ENCODE measurements around the gene DHX58.
"Not testable (repeated sequence)": the region's sequence is repeated elsewhere in the genome, so short reads cannot be mapped to it uniquely, and the experiment has no call there.

DHX58 gene

DNA sequence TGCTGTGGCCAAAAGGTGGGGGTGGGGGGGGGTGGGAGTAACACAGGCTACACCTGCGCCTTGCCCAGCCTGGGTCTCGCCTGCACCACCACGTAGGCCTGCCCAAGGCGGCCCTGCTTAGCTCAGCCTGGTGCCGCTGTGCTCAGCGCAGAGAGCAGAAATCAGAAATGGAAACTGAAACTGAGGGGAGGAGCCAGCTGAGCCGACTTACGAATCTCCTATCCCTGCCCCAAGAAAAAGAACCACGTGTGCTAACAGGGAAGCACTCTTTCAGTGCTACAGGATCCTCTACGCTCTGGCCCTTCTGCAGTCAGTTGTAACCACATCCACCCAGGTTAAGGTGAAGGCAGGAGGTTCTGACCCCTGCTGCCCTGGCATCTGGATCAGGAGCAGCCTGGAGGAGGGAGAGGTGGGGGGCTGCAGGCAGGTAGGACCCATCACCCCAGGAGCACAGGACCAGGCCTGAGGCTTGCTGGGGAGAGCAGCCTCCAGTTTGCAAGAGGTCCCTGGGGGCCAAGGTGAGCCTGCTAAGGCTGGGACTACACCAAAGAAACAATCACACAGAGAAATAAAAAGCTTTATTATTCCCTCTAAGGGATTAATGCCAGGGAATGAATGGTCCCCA, at the start of gene DHX58:
Gene DHX58 (minus strand): TSS at position 163 of the 625 bp plus-strand sequence. CDS start 822 bp downstream, outside the sequence.
- FAIRE-seq: no peak

DNA sequence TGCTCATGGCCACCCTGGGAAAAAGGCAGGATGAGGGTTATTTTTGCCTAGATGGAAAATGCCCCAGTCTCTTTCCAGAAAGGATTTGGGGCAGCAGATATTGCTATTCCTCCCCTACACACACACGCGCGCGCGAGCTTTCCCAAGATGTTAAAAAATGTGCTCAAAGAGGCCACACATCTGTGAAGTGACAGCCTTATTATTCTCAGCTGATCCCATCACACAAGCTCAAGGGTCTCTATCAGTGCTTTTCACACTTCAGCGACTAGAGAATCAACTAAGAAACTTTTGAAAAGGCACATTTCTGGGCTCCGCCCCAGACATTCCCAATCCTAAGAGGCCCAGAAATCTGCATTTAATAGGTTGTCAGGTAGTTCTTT, 48.0 kb upstream of the DHX58 start:
- no peak for FAIRE-seq

DNA sequence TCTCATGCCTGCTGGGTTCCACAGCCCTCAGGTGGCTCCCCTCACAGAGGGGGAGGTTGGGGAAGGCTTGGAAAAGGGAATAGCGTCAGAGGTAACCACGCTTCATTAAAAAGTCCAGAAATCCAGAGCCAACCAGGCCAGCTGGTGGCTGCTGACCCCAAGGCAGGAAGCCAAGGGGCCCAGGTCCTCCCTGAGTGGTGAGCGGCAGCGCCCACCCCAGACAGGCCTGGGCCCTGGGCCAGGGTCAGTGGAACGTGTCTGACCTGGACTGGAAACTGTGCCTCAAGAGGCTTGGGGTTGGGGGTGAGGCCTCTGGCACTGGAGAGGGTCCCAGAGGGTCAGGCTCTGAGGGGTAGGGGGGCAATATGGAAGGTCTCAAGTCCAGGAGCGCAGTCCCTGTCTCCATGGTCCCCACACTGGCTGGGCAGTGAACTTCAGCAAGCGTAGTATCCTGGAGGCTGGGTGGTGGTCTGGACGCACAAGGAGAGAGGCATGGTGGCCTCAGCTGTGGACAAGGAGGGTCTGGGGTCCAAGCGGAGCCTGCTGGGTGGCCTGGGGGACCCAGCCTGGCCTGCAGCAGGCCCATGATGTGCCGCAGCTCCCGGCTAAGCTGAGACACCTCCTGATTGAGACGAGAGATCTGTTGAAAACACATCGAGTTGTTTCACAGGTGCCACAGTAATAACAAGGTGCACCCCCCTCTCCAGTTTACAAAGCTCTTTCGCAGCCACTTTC, 47.4 kb upstream of the DHX58 start:
- no peak for FAIRE-seq

DNA sequence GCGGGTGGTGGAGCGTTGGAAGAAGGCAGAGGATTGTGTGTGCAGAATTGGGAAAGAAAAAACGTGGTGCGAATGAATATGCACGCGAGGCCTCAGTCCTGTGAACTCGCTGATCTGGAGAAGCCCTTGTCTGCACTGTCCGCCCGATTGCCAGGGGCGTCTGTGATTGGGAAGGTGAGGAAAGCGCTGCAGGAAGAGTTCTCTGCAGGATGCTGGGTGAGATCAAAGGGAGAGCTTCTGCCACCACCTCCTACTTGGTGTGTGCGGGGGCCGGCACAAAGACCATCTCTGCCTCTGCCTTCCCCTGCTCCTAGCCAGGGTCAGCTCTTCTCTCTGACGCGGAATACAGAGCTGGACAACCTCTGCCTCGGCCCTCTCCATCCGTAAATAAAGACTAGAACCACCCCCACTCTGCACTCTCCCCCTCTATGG, 43.1 kb upstream of the DHX58 start:
- no peak for FAIRE-seq

DNA sequence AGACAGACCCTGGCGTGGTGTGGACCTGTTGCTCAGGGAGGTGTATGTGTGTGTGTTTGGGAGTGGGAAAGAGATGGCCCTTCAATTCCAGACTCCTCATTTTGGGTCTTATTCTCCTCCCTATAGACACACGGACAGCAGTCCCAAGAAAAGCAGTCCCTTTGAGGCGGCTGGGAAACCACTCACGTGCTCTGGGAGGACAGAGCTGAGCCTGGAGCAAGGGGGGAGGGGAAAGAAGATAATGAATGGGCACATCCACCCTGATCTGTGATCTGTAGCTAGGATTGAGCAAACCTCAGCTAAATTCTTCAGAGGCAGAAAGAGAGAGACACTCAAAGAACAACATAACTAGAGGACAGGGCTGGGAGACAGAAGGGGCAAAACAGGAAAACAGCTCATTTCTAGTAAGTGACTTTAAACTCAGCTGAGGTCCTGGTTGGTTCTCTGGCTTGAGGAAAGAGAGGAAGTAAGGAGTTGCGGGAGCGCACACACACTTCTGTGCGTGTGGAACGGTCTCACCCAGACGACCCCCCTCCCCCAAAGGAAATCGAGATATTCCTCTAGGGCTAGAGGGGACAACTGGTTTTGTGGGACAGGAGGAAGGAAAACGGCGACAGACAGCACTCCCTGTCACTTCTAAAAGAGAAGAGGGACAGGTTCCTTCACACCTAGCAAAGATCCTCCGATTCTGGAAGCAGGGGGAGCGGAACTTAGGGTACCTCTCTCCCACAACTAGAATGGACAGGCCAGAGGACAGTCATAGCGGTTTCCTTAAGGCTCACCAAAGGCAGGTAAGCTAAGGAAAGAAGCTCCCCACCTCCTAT, 41.6 kb upstream of the DHX58 start:
- FAIRE-seq: no peak

DNA sequence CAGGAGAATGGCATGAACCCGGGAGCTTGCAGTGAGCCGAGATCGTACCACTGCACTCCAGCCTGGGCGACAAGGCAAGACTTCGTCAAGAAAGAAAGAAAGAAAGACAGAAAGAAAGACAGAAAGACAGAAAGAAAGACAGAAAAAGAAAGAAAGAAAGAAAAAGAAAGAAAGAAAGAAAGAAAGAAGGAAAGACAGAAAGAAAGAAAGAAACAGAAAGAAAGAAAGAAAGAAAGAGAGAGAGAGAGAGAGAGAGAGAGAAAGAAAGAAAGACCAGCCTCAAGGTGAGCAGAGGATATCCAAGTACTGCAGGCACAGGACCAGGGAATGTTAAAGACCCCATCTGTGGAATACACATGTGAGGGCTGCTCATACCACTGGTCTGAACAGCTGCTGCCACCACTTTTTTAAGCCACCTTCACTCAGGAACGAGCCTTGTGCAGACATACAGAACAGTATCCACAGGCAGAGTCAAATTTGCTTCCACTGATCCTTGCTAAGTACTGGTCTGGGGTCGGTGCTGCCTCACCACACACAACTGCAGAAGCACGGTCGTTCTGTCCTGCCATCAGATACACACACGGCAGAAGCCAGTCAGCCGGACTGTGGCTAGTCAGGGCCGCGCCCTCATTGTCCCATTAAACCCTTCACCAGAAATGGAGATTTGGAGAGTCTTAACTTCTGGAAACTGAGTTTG, 34.5 kb upstream of the DHX58 start:
- FAIRE-seq: no peak

DNA sequence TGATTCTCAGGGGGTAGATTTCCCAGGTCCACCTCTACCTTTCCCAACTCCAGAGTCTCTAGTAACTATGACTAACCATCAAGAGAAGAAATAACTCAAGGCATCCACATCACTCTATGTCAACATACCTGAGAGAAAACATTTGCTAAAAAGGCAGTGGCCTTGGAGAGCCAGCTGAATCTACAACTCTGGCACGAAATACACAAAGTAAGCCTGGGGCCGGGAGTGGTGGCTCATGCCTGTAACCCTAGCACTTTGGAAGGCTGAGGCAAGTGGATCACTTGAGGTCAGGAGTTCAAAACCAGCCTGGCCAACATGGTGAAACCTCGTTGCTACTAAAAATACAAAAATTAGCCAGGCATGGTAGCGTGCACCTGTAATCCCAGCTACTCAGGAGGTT, 30.6 kb upstream of the DHX58 start:
- FAIRE-seq: not testable (repeated sequence)

DNA sequence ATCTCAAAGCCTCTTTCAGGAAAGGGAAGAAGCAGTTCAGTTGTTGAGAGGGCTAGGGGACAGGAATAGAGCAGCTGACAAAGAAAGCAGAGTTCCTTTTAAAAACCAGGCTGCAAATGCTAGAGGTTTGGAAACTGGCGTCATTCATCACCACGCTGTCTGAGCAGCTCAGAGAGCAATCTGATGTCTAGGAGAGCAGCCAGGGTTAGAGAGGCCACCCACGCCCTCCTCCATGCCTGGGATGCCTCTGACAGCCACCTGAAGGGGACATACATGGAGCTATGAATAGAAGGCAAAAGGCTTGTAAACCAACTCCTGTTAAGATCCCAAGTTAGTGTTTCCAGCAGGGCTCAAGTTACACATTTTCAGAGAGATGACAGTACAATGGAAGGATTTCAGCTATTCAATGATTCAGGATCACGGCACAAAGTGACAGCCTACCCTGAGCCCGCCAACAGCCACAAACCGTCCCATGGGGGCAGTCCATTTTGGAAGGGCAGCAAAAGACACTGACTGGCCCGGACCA, 29.9 kb upstream of the DHX58 start:
- no peak for FAIRE-seq

DNA sequence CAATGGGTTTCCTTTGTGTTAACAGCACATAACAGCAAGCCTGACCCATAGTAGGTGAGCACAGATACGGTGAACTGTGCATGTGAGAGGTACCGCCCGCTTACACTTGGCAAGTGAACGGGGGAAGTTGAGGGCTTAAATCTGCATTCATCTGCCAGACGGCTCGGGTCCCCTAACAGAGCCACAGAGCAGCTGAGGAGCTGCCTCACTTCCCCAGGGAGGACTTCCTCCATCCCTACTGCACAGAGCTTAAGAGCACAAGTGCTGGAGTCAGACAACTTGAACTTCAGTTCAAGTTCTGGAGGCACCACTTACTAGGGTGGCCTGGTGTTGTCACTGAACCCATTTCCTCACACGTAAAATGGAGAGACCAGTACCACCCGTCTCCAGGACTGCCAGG, 28.9 kb upstream of the DHX58 start:
- no peak for FAIRE-seq

DNA sequence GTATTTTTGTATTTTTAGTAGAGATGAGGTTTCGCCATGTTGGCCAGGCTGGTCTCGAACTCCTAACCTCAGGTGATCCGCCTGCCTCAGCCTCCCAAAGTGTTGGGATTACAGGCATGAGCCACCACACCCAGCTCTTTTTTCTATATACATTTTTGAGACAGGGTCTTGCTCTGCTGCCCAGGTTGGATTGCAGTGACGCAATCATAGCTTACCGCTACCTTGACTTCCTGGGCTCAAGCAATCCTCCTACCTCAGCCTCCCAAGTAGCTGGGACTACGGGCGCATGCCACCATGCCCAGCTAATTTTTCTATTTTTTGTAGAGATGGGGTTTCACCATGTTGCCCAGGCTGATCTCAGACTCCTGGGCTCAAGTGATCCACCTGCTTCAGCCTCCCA, 28.2 kb upstream of the DHX58 start:
- FAIRE-seq: not testable (repeated sequence)

DNA sequence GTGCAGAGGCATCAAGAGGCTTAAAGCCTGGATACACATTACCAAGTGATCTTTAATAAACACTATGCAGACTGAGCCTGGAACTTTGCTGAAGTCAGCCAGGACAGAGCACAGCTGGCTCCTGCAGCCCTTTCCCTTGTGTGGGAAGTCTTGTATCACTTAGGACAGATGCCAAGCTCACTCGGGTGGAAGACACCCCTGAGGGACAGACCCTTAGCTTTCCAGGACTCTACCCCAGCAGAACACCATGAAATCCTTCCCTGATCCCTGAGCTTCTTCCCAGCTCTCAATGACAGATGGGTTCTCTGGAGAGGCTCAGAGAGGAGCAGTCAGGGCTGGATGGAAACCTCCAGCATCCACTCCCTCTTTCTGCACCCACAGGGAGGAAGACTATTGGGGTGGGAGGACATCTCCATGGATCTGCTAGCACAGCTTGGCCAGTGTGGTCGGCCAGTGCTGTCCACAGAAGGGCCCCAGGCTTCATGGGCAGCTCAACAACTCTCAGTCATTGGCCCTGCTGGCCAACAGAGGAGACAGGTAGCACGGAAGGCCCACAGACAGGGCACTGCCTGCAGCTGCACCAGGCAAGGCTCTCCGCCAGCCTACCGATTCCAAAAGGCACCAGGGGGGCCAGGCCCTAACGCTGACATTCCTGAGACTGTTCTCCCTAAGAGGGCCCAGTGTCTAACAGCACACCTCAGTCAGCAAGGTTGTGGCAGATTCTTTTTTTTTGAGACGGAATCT, 26.4 kb upstream of the DHX58 start:
- FAIRE-seq: no peak

DNA sequence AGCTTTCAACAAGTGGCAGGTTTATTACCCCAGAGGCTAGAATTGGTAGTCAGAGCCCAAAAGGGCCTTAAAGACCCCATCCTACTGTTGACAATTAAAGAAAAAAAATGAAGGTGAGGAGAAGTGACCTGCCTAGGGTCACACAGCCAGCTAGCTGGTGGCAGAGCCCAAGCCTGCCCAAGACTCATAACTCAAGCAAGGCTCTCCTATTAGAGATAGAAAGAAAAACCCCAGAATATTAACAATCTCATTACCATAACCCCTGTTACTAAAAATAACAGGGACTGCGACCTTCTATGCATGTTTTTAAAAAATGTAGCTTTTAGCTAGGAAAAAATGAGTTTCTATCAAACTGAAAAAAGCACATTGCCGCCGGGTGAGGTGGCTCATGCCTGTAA, 24.1 kb upstream of the DHX58 start:
- FAIRE-seq: no peak

DNA sequence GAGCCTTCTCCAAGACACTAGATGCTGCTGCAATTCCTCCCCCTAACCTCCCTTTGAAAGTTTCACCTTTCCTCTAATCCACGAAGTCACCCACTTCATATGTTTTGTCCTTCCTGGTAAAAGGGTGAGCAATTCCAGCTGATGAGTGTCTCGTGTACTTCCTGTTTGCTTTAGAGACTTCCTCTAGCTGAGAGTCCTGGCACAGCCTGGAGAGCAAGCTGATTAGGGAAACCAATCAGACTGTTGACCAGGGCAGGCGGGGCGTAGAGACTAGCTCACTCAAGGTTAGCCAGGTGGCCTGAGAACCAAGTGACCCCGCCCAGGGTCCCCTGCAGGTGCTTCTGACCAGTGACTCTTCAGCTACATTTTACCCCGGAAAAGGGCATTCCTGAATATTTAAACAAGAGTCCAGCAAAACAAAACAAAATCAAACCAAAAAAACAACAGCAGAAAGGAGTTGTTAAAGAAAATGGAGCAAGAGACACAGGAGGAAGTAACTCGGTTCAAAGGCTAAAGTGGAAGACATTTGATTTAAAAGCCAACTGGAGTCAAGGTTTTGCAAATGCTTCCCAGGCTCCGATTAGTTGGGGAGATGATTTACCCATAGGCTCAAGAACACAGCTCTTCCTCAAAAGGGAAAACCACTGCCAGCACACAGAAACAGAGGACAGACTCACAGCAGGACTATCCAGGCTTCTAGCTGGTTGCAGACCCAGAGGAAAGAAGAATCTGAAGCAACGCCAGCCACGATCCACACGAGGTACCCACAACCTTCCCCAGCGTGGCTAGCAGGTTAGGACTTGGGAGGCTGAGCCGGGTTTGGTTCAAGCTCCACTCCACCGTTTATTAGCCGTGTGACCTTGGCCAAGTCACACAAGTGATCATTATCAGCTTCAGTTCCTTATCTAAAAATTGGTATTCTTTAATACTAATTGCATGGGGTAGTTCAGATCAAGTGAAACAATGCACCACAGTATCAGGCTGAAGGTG, 23.4 kb upstream of the DHX58 start:
- peak; percentile 18 for FAIRE-seq

DNA sequence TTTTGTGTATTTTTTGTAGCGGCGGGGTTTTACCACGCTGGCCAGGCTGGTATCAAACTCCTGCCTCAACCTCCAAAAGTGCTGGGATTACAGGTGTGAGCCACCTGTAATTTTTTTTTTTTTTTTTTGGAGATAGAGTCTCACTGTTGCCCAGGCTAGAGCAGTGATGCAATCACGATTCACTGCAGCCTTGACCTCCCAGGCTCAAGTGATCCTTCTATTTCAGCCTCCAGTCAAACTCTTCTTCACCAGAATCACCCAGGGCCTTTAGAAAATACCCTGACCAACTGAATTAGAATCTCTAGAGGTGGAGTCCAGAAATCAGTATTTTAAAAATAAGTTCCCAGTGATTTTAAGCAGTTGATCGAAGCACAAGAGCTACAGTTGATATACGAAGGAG, 22.6 kb upstream of the DHX58 start:
- FAIRE-seq: no peak

DNA sequence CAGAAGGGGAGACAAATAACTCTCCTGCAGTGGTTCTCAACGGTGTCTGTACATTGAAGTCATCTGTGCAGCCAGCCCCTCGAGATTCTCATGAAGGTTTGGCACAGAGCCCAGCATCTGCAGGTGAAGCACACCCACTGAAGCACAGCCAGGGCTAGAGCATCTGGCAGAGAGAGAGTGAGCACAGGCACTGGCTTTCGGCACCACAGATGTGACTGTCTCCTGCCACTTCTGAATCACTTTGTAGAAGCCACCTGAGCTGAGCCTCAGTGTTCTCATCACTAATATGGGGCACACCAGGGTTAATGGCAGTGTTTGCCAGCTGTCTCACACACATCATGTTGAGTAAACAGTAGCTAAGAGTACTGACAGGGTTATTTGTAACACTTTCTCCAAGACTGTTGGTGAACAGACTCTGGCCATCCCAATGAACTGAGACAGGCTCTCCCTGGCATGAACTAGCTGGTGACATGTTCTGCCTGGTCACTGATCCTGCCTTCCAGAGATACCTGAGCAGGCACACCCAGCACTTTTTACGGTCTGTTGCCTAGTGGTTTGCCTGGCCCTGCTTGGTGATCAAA, 21.0 kb upstream of the DHX58 start:
- FAIRE-seq: no peak

DNA sequence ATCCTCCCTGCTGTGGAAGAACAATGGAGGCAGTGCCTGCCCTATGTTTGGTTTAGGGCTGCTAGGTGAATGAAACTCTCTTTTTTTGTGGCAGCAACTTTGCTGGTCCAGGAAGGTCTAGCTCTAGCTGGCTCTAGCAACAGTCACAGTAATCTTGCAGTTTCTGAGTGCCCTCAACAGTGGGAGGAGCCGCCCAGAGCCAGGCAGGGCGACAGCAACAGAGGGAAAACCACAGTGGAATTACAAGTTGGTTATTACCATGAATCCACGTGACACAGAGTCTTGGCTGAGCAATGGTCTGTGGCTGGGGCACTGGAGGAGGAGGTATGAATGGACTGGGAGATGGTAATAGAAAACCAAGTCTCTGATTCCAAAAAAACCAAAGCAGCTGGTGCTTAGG, 20.4 kb upstream of the DHX58 start:
- FAIRE-seq: no peak

DNA sequence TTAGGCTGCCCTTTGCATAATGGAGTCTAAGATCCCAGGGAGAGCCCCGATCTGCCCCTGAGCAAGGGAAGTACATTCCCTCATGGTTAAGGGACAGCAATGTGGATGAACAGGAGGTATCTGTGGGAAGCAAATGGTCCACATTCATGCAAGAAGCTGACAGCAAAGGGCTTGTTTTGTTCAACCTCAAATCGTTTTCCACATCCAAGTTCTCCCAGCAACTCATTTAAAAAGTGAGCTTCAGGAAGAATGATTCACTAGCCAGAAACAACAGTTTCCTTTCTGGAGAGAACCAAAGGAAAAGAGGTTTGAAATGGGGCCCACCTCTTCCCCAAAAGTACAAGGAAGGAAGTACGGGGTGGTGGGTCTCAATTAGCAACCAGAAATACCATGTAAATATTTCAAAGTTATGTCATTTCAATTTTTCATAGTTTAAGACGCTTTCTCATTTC, 19.5 kb upstream of the DHX58 start:
- FAIRE-seq: no peak

DNA sequence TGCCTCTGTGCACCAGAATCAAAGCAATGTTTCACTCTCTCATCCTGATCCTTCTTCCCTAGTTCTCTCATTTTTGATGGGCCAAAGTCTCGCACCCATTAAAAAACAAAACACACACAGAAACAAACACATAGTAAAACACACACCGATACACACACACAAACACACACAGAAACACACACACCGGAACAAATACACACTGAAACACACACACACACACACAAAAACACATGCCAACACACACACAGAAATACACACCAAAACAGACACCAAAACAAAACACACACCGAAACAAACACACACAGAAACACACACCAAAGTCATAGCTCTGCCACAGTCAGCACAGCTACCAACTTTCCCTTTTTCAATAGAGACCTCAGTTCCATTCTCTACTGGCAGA, 18.7 kb upstream of the DHX58 start:
- FAIRE-seq: no peak

DNA sequence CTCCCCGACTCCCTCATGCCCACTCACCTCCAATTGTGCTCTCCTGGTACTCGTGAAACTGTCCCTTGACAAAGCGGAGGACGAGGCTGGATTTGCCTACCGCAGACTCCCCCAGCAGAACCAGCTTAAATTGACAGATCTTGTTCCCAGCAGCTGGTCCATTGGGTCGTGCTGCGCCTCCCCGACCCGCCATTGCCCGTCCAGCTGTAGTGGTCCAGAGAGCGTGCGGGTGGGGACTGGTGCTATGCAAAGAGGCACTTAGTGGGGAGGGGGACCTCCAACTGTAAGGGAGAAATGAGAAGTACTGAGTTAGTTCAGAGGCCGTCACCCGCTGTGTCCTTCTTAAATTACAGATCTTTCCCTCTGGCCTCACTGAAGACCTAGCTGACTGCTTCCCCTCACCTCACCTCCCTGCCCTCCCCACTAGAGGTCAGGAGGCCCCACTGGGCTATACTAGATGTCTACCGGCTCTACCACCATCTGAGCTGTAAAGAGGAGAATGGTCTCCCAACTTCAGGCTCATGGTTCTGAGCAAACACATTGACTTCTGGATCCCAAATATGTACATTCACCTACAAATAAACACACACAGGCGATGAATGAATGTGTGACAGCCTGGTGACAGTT, 17.9 kb upstream of the DHX58 start:
- no peak for FAIRE-seq
